ENCODE data around the gene PDSS2.

The PDSS2 gene

DNA sequence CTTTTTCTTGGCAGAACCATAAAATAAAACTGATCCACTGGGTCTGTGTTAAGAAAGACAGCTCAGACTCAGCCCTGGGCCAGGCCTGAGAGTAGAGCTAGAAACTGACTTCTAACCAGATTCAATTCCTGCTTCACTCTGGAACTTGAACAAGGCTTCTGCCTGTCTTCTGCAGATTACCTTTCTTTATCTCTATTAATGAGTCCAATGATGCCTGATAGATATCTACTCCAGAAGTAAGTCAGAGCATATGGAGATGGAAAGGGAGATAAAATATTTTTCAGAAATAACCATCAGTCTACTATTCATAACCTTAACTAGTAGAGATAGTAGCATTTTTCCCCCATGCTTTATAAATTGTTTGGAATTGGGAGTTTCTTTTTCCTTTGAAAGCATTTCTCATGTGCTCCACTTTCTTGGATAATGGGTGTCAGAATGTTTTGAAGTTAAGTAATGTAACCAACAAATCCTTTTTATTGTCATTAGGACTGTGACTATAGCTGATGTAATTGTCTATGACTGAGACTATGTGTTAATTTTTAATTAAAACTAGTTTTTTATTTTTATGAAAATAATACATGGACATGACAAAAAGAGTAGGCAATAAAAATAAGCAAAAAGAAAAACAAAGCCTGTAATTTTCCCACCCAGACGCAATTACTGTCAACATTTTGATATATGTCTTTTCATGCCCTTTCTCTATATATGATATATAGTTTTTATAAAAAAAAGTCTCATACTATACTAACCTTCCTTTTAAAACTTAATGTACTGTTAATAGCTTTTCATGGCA is 37.7 kb upstream of the PDSS2 start:
- Histone ChIP-seq H3K4me2 (peak overlapping the region; percentile 88; the same call in 1 of the 2 replicates), H3K4me3 (IDR thresholded peaks at IDR 0.05; ENCODE audit: insufficient read depth, low read depth, low read length) (no peak overlapping the region), H3K36me3 (ENCODE audit: insufficient read depth) (no peaks in the 10 kb centered on the region), H3K4me1 (ENCODE audit: low read depth, poor library complexity, severe bottlenecking) (peaks cover 60% of the 10 kb centered on the region), H3K27ac (no peak overlapping the region; the same call in 1 of the 2 replicates), H3K9ac (no peak overlapping the region), H3K27me3 (ENCODE audit: insufficient read depth, low read depth) (no peaks in the 10 kb centered on the region), H3K79me2 (ENCODE audit: insufficient read depth, low read depth) (peaks cover 19% of the 10 kb centered on the region; the same call in 1 of the 2 replicates), H4K20me1 (ENCODE audit: insufficient read depth) (no peaks in the 10 kb centered on the region), H2AFZ (ENCODE audit: low read depth) (no peak overlapping the region)
- TF ChIP-seq, protein P1, sequence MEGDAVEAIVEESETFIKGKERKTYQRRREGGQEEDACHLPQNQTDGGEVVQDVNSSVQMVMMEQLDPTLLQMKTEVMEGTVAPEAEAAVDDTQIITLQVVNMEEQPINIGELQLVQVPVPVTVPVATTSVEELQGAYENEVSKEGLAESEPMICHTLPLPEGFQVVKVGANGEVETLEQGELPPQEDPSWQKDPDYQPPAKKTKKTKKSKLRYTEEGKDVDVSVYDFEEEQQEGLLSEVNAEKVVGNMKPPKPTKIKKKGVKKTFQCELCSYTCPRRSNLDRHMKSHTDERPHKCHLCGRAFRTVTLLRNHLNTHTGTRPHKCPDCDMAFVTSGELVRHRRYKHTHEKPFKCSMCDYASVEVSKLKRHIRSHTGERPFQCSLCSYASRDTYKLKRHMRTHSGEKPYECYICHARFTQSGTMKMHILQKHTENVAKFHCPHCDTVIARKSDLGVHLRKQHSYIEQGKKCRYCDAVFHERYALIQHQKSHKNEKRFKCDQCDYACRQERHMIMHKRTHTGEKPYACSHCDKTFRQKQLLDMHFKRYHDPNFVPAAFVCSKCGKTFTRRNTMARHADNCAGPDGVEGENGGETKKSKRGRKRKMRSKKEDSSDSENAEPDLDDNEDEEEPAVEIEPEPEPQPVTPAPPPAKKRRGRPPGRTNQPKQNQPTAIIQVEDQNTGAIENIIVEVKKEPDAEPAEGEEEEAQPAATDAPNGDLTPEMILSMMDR (conservative IDR thresholded peaks at IDR 0.05; ENCODE audit: low read depth, low read length), result no peak

DNA sequence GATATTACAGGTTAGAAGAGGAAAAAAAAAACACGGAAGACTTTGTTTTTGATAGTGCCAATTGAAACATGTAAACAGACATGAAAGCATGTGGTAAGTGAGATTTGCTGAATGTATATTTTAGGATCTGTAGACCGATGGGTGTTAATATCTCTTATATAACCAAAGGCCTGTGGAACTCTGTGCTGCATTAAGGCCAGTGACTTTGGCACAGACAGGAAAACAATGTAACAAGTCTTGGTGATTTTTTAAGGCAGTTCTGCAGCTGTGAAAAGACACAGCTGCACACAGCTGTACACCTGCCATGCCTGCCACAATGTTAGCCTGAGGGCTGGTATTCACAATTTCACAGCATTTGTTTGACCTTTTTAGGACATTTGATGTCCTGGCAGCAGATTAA is 36.6 kb upstream of the PDSS2 start:
- peaks cover 67% of the 10 kb centered on the region for H3K4me1 ChIP-seq (ENCODE audit: low read depth, poor library complexity, severe bottlenecking)
- no peaks in the 10 kb centered on the region for H4K20me1 ChIP-seq (ENCODE audit: insufficient read depth)
- no peak overlapping the region for H2AFZ ChIP-seq (ENCODE audit: low read depth)
- peak overlapping the region; percentile 88 for H3K4me2 ChIP-seq
- peak overlapping the region; percentile 48; the same call in 1 of the 2 replicates for H3K27ac ChIP-seq
- no peak overlapping the region for H3K9ac ChIP-seq
- H3K27me3 ChIP-seq (ENCODE audit: insufficient read depth, low read depth), result no peaks in the 10 kb centered on the region
- no peak overlapping the region for H3K4me3 ChIP-seq (IDR thresholded peaks at IDR 0.05; ENCODE audit: insufficient read depth, low read depth, low read length)
- peaks cover 28% of the 10 kb centered on the region; the same call in 1 of the 2 replicates for H3K79me2 ChIP-seq (ENCODE audit: insufficient read depth, low read depth)
- H3K36me3 ChIP-seq (ENCODE audit: insufficient read depth), result no peaks in the 10 kb centered on the region
- TF ChIP-seq, protein P1 (conservative IDR thresholded peaks at IDR 0.05; ENCODE audit: low read depth, low read length), result no peak

DNA sequence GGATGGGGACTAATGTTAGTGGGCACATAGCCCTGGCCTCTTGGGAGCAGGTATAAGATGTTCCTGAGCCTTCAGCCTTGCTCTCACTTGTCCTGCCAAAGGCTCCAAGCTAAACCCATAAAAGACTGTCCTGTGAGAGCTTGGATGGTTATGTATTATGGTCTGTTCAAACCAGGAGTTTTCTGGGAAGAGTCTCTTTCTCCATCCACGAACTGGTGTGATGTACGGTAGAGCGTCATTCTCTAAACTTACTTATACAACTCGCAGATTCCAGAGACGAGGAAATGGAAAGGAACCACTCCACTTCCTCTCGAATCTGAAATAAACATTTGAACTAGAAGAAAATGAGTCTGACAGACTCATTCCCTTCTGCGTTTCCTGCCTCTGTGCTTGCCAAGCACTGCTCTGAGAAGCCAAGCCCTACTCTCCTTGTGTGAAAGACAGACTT is 35.9 kb upstream of the PDSS2 start:
- H3K4me1 ChIP-seq (ENCODE audit: low read depth, poor library complexity, severe bottlenecking), result peaks cover 67% of the 10 kb centered on the region
- H2AFZ ChIP-seq (ENCODE audit: low read depth), result peak overlapping the region; percentile 14
- no peak overlapping the region; the same call in 1 of the 2 replicates for H3K9ac ChIP-seq
- no peaks in the 10 kb centered on the region for H3K27me3 ChIP-seq (ENCODE audit: insufficient read depth, low read depth)
- no peaks in the 10 kb centered on the region for H3K36me3 ChIP-seq (ENCODE audit: insufficient read depth)
- no peak overlapping the region for H3K4me3 ChIP-seq (IDR thresholded peaks at IDR 0.05; ENCODE audit: insufficient read depth, low read depth, low read length)
- TF ChIP-seq, protein P1 (conservative IDR thresholded peaks at IDR 0.05; ENCODE audit: low read depth, low read length), result no peak
- H3K27ac ChIP-seq, result peak overlapping the region; percentile 48; the same call in 1 of the 2 replicates
- H3K79me2 ChIP-seq (ENCODE audit: insufficient read depth, low read depth), result peaks cover 28% of the 10 kb centered on the region; the same call in 1 of the 2 replicates
- peak overlapping the region; percentile 88 for H3K4me2 ChIP-seq
- no peaks in the 10 kb centered on the region for H4K20me1 ChIP-seq (ENCODE audit: insufficient read depth)

DNA sequence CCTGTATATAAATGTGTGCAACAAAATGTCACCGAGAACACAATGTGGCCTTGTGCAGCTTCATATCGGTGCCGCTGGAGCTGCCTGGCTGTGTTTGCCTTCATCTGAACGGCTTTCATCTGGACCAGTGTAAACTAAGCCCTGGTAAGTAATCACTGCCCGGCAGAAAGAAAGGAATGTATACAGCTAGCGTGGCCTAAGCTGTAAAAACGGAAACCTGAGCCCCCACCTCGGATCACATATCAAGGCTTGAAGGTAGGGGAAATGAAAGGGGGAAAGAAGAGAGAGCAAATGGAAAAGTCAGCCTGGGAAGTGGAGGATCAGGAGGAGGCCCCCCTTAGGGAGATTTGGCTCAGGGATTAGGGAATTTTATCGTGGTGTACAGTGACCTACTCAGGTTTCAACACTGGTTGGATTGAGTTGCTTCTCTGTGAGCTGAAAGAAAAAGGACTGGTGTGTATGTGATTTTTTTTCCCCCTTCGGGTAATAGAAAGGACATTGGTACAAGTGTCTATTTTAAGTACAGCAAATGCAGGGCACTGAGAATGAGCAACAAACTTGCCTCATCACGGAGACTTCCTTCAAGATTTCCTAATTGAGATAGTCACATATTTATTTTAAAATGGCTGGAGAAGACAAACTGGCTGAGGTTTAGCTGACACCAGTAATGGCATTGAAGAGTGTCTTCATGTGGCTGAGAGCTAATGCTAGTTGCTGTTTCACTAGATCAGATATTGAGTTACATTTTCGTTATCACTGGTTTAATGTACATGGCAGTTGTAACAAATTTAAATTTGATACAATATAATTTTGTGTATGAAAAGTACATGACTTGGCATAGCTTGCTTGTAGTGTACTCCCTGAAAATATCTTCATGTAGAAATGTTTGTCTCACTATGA is 34.0 kb upstream of the PDSS2 start:
- peak overlapping the region; percentile 63 for H3K27ac ChIP-seq
- H3K4me3 ChIP-seq (IDR thresholded peaks at IDR 0.05; ENCODE audit: insufficient read depth, low read depth, low read length), result no peak overlapping the region
- H4K20me1 ChIP-seq (ENCODE audit: insufficient read depth), result no peaks in the 10 kb centered on the region
- H3K4me2 ChIP-seq, result peak overlapping the region; percentile 88
- H2AFZ ChIP-seq (ENCODE audit: low read depth), result peak overlapping the region; percentile 10; the same call in 1 of the 2 replicates
- H3K27me3 ChIP-seq (ENCODE audit: insufficient read depth, low read depth), result no peaks in the 10 kb centered on the region
- peaks cover 20% of the 10 kb centered on the region; the same call in 1 of the 2 replicates for H3K79me2 ChIP-seq (ENCODE audit: insufficient read depth, low read depth)
- TF ChIP-seq, protein P1 (conservative IDR thresholded peaks at IDR 0.05; ENCODE audit: low read depth, low read length), result no peak
- H3K4me1 ChIP-seq (ENCODE audit: low read depth, poor library complexity, severe bottlenecking), result peaks cover 66% of the 10 kb centered on the region
- peak overlapping the region; percentile 25; the same call in 1 of the 2 replicates for H3K9ac ChIP-seq
- H3K36me3 ChIP-seq (ENCODE audit: insufficient read depth), result no peaks in the 10 kb centered on the region
